Astrocyte (in vitro differentiated cells and primary cell): Measurements from ENCODE around the gene NRAS.

Experiments
- EZH2 ChIP-seq: IDR thresholded peaks from 2 replicates; pipeline ENCODE4 v1.6.1; 2012; ENCODE audit warnings: mild to moderate bottlenecking, low read length, inconsistent platforms; ENCODE audit not compliant: insufficient read depth
- TF ChIP-seq, protein P1 (sequence below): IDR thresholded peaks from 2 replicates; pipeline ENCODE4 v1.5.1; 2011; ENCODE audit warnings: low read depth, mild to moderate bottlenecking, inconsistent platforms, low read length, moderate library complexity; ENCODE audit not compliant: insufficient read depth

GRCh38 chr1:114716304-114717170, at the start of gene NRAS:
- TF ChIP-seq, protein P1, sequence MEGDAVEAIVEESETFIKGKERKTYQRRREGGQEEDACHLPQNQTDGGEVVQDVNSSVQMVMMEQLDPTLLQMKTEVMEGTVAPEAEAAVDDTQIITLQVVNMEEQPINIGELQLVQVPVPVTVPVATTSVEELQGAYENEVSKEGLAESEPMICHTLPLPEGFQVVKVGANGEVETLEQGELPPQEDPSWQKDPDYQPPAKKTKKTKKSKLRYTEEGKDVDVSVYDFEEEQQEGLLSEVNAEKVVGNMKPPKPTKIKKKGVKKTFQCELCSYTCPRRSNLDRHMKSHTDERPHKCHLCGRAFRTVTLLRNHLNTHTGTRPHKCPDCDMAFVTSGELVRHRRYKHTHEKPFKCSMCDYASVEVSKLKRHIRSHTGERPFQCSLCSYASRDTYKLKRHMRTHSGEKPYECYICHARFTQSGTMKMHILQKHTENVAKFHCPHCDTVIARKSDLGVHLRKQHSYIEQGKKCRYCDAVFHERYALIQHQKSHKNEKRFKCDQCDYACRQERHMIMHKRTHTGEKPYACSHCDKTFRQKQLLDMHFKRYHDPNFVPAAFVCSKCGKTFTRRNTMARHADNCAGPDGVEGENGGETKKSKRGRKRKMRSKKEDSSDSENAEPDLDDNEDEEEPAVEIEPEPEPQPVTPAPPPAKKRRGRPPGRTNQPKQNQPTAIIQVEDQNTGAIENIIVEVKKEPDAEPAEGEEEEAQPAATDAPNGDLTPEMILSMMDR = no peak
- no peak for TF ChIP-seq EZH2
